Heart right ventricle (tissue), 16 donors: ENCODE results near the gene RPL3. TPM values are rescaled to one million over a fixed set of nuclear protein-coding genes. Genes with fewer than 3 reads are reported as not detected.
A peak's percentile ranks its signal among the peaks of the same experiment; 100 is the strongest.

Experiments used
- ATAC-seq, 8 donors: fragments of 200-7000 bp; cut with Tn5 transposase; one replicate each; pipeline ENCODE4 v1.9.1; 2020; ENCODE audit warnings: mild to moderate bottlenecking in 8 of 8, moderate library complexity in 8 of 8, moderate number of reproducible peaks in 1 of 8
- DNase-seq, 2 donors: peaks; one replicate each; pipeline ENCODE4 v3.0.0-alpha.2; 2020
- H3K27ac ChIP-seq, 10 donors: fragments of 200-600 bp; sonication (generic) in 2 of 10; one replicate each; pipeline versions ENCODE4 v1.5.0 to v1.8.0; 2020 to 2022; ENCODE audit warnings: mild to moderate bottlenecking in 3 of 10
- H3K27me3 ChIP-seq, 7 donors: fragments of 200-600 bp; one replicate each; pipeline ENCODE4 v1.8.0; 2021 to 2022; ENCODE audit warnings: mild to moderate bottlenecking in 2 of 7
- H3K36me3 ChIP-seq, 9 donors: fragments of 200-600 bp; sonication (generic) in 1 of 9; one replicate each; pipeline versions ENCODE4 v1.5.0 to v1.8.0; 2020 to 2022; ENCODE audit warnings: mild to moderate bottlenecking in 2 of 9
- H3K4me1 ChIP-seq, 9 donors: fragments of 200-600 bp; sonication (generic) in 1 of 9; one replicate each; pipeline versions ENCODE4 v1.5.0 to v1.8.0; 2020 to 2022; ENCODE audit warnings: mild to moderate bottlenecking in 4 of 9
- H3K4me3 ChIP-seq, 10 donors: fragments of 200-600 bp; sonication (generic) in 2 of 10; one replicate each; pipeline versions ENCODE4 v1.5.0 to v1.8.0; 2020 to 2022; ENCODE audit warnings: mild to moderate bottlenecking in 7 of 10, moderate library complexity in 2 of 10
- H3K9me3 ChIP-seq, 11 donors: fragments of 200-600 bp in 10 of 11; sonication (generic) in 2 of 11; one replicate each; pipeline versions ENCODE4 v1.5.0 to v1.8.0; 2013 to 2022; ENCODE audit warnings: mild to moderate bottlenecking in 2 of 11, control low read depth in 1 of 11, moderate library complexity in 1 of 11
- WGBS, 2 donors: extraction: QIAGEN DNeasy Blood & Tissue Kit; methylation state at CpG; one replicate each; pipeline ENCODE4 v1.1.7; 2013; ENCODE audit warnings: inconsistent platforms in 1 of 2; 5-methylcytosine and 5-hydroxymethylcytosine counted together
- intact Hi-C, 10 donors: fragments of 100-400 bp; cut with DNase I; formaldehyde crosslinking; loops; one replicate each; pipeline versions ENCODE4 v1.11.1 to v1.14.2; 2022
- polyA plus RNA-seq, 2 donors: library from polyadenylated mRNA; stranded (reverse); fragments of 200-250 nt; gene quantifications; one replicate each; pipeline ENCODE4 v1.2.3, GENCODE V29; 2013
- total RNA-seq, 10 donors: library from RNA; stranded (reverse); fragmentation: NEBNext Ultra II Directional in 3 of 10; extraction: Animal tissue kit (Norgen Biotek cat#: 25700) in 3 of 10; gene quantifications; one replicate each; pipeline versions ENCODE4 v1.2.1 to v1.2.4, GENCODE V29; 2021 to 2023
- TF ChIP-seq, protein P1 (sequence below), 9 donors: fragments of 200-600 bp; sonication (generic) in 2 of 9; IDR thresholded peaks; one replicate each; pipeline versions ENCODE4 v1.5.0 to v1.8.0; 2021 to 2022; ENCODE audit warnings: antibody characterized with exemption in 9 of 9, mild to moderate bottlenecking in 5 of 9, moderate library complexity in 1 of 9
- donor health status: Arrhythmogenic right ventricular cardiomyopathy.
- donor health status: ischemic (EF 13 %, LVEDD 7.1; RV severe dilation, severe dysfunction).
- donor health status: healthy with polysubstance abuse.
- donor health status: DM: no; HTN: yes; CAD: no.
- donor health status: DM: no; HTN: no; CAD: no.
- donor health status: ischemic (EF 25% LVEDD 6.9; RV normal size, moderate dysfunction).
- donor health status: ischemic (EF 25% LVEDD 5.7; RV mildly dilated, moderate dysfunction).
- donor health status: healthy.
- donor health status: DM: yes; HTN: yes; CAD: no.
- donor health status: Ischemic cardiomyopathy.
- donor health status: ischemic (EF 35%, LVEDD 5.7; RV mildly dilated, moderate dysfunction).
- donor health status: nonischemic (EF 11% LVEDD 7.7; RV severe dilation, severe dysfunction).
- donor health status: DM: yes; HTN: yes; CAD: no.
- donor health status: PGD.
- donor health status: ischemic (EF 29% LVEDD 5.4; RV normal size, mild dysfunction).
- donor health status: nonischemic (EF 23%, LVEDD 6.1; RV moderate dilation, normal function).

RPL3 gene
- total and polyA plus RNA-seq, 12 donors, result 215 to 1,621 (median 332) TPM

DNA sequence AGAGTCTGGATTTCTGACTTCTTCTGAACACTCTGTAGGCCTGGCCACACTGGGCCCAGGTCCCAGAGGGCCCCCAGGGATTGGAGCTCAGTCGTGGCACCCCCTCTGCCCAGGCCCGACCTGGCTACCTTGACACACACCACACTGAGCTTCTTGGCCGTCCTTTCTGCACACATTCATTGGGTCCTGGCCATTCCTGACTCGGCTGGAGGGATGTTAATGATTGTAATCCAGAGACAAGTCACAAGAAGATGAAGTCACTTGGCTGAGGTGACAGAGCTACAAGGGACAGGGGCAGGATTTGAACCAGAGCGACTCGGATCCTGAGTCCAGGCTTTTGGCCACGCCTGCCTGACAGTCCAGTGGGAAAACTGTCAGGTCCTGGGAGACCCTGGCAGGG is 50.8 kb downstream of the RPL3 start:
- Histone ChIP-seq H3K27ac (peak overlapping the region in 8 of 10 donors; percentile 32 to 83 (median 72)), H3K9me3 (peaks cover 0 to 9% (median 0%) of the 10 kb centered on the region in 11 donors), H3K36me3 (no peaks in the 10 kb centered on the region), H3K4me1 (peaks cover 6 to 59% (median 49%) of the 10 kb centered on the region in 9 donors), H3K27me3 (no peaks in the 10 kb centered on the region), H3K4me3 (no peak overlapping the region)
- no peak for ATAC-seq
- WGBS, 2 donors, result 62 to 63% methylated on average over 7 of the region's 7 CpGs
- intact Hi-C loops, result no loop called here
- DNase-seq, result no peak
- TF ChIP-seq, protein P1, sequence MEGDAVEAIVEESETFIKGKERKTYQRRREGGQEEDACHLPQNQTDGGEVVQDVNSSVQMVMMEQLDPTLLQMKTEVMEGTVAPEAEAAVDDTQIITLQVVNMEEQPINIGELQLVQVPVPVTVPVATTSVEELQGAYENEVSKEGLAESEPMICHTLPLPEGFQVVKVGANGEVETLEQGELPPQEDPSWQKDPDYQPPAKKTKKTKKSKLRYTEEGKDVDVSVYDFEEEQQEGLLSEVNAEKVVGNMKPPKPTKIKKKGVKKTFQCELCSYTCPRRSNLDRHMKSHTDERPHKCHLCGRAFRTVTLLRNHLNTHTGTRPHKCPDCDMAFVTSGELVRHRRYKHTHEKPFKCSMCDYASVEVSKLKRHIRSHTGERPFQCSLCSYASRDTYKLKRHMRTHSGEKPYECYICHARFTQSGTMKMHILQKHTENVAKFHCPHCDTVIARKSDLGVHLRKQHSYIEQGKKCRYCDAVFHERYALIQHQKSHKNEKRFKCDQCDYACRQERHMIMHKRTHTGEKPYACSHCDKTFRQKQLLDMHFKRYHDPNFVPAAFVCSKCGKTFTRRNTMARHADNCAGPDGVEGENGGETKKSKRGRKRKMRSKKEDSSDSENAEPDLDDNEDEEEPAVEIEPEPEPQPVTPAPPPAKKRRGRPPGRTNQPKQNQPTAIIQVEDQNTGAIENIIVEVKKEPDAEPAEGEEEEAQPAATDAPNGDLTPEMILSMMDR (IDR thresholded peaks at IDR 0.05), result no peak

DNA sequence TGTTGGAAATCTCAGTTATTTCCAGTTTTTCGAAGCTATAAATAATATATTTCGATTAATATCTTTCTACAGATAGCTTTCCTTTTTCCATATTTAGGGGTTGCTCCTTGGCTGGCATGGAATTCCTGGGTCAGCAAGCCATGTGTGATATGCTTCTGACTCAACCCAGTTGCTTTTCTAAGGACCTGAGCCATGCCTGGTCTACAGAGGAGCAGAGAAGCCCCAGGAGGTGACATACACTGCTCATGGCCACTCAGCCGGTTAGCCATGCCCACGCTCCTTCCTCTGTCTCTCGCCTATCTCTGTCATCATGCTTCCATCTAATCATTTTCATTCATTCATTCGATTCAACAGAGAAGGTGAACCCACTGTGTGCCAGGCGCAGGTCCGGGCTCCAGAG is 51.4 kb downstream of the RPL3 start:
- Histone ChIP-seq H3K36me3 (no peaks in the 10 kb centered on the region), H3K9me3 (peaks cover 0 to 9% (median 0%) of the 10 kb centered on the region in 11 donors), H3K27ac (peak overlapping the region in 6 of 10 donors; percentile 32 to 83 (median 76)), H3K27me3 (no peaks in the 10 kb centered on the region), H3K4me3 (no peak overlapping the region), H3K4me1 (peaks cover 6 to 59% (median 49%) of the 10 kb centered on the region in 9 donors)
- TF ChIP-seq, protein P1 (IDR thresholded peaks at IDR 0.05), result no peak
- intact Hi-C loops, result no loop called here
- 87 to 94% methylated on average over 8 of the region's 8 CpGs for WGBS, 2 donors
- ATAC-seq (no peak), DNase-seq (no peak)

DNA sequence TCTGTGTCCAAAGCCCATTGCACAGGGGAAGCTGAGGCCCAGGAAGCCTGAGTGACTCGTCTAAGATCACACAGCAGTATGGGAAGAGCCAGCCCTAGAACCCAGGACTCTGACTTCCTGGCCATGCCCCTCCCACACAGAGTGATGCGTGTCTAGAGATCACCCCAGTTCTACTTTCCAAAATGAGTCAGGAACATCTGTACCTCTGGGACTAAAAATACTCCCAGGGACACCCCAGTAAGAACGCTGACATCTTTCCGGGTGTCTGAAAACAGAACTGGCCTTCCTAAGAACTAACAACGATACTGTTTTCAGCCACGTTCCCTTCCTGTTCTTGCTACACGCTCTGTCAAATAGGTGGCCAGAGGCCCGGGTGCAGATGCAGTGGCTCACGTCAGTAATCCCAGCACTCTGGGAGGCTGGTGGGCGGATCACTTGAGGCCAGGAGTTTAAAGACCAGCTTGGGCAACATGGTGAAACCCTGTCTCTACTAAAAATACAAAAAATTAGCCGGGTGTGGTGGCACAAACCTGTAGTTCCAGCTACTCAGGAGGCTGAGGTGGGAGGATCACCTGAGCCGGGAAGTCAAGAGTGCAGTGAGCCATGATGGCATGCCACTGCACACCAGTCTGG is 52.9 kb downstream of the RPL3 start:
- Histone ChIP-seq H3K27ac (peak overlapping the region; percentile 3 to 84 (median 76)), H3K36me3 (no peaks in the 10 kb centered on the region), H3K9me3 (peaks cover 0 to 18% (median 5%) of the 10 kb centered on the region in 11 donors), H3K4me1 (peaks cover 6 to 59% (median 49%) of the 10 kb centered on the region in 9 donors), H3K4me3 (no peak overlapping the region), H3K27me3 (no peaks in the 10 kb centered on the region)
- DNase-seq (no peak), ATAC-seq (peak in 6 of 8 donors; percentile 31 to 75 (median 36))
- 59 to 60% methylated on average over 12 of the region's 12 CpGs for WGBS, 2 donors
- TF ChIP-seq, protein P1 (IDR thresholded peaks at IDR 0.05), result no peak
- intact Hi-C loops, result no loop called here

DNA sequence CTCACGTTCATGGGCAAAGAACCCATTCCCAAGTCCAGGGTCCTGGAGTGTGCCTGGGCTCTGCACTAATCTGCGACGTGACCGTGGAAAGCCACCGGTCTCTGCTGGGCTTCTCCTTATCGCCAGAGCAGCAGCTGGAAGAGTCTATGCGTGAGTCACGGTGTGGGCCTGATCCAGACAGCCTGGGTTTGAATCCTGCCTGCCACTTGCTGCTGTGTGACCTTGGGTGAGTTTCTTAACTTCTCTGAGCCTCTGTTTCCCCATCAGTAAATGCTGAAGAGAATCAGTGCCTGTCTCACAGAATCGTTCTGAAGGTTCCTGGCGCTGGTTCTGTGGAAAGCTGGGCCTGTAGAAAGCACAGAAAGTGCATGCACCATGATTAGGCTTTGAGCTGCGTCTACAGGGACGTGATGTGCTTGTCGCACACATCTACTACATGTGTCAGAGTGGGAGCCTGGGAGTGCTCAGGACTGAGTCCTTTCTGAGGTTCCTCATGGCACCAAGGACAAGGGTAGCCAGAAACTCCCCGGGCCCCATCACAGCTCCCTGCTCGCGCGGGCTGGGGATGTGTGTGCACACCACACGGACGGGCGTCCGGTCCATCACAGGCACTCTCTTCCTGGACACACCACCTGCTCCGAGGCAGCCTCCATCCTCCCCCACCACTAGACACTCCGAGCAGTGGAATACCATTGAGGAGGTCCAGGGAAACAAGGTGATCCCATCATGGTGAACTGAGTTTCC is 54.1 kb downstream of the RPL3 start:
- H3K9me3 ChIP-seq, result peaks cover 0 to 16% (median 8%) of the 10 kb centered on the region in 11 donors
- DNase-seq, result no peak
- WGBS, 2 donors, result 84 to 86% methylated on average over 23 of the region's 23 CpGs
- intact Hi-C loops, result no loop called here
- peak in 2 of 8 donors; percentile 16 to 29 for ATAC-seq
- H3K4me3 ChIP-seq, result no peak overlapping the region
- peak overlapping the region in 5 of 10 donors; percentile 22 to 84 (median 79) for H3K27ac ChIP-seq
- H3K27me3 ChIP-seq, result no peaks in the 10 kb centered on the region
- peaks cover 6 to 53% (median 45%) of the 10 kb centered on the region in 9 donors for H3K4me1 ChIP-seq
- no peaks in the 10 kb centered on the region for H3K36me3 ChIP-seq
- TF ChIP-seq, protein P1 (IDR thresholded peaks at IDR 0.05), result no peak
